Astrocyte (in vitro differentiated cells and primary cell): Measurements from ENCODE around the gene TDO2. TPM values are rescaled to one million over a fixed set of nuclear protein-coding genes. Genes with fewer than 3 reads are reported as not detected.
"Not testable (repeated sequence)": the region's sequence is repeated elsewhere in the genome, so short reads cannot be mapped to it uniquely, and the experiment has no call there.

Experiments
- DNase-seq: peaks from one replicate; pipeline ENCODE4 v3.0.0-alpha.2; 2010; ENCODE audit warnings: low read depth
- FAIRE-seq: peaks from 2 replicates; lab custom pipeline; 2011; peaks lifted over from hg19 to GRCh38; lab: Jason Lieb, UNC
- H2AFZ ChIP-seq: 2 replicates; pipeline ENCODE4 v1.6.0; 2012; ENCODE audit warnings: low read depth, low read length, inconsistent platforms
- H3K27ac ChIP-seq: 2 replicates; pipeline ENCODE4 v1.5.1; 2011; ENCODE audit warnings: low read depth, low read length, inconsistent platforms
- H3K27me3 ChIP-seq: 2 replicates; pipeline ENCODE4 v1.6.0; 2011; ENCODE audit warnings: low read length, inconsistent platforms; ENCODE audit not compliant: insufficient read depth
- H3K36me3 ChIP-seq: 2 replicates; pipeline ENCODE4 v1.5.1; 2011; ENCODE audit warnings: low read length, inconsistent platforms; ENCODE audit not compliant: insufficient read depth
- H3K4me1 ChIP-seq: 2 replicates; pipeline ENCODE4 v1.5.1; 2011; ENCODE audit warnings: low read length, inconsistent platforms; ENCODE audit not compliant: insufficient read depth
- H3K4me2 ChIP-seq: 2 replicates; pipeline ENCODE4 v1.6.0; 2012; ENCODE audit warnings: low read length, inconsistent platforms
- H3K4me3 ChIP-seq: 2 replicates; pipeline ENCODE4 v1.5.1; 2011; ENCODE audit warnings: low read depth, mild to moderate bottlenecking, low read length, inconsistent platforms; ENCODE audit not compliant: insufficient read depth
- H3K79me2 ChIP-seq: 2 replicates; pipeline ENCODE4 v1.6.0; 2012; ENCODE audit warnings: mild to moderate bottlenecking, low read length, inconsistent platforms; ENCODE audit not compliant: insufficient read depth
- H3K9ac ChIP-seq: 2 replicates; pipeline ENCODE4 v1.6.0; 2012; ENCODE audit warnings: mild to moderate bottlenecking, low read length, inconsistent platforms
- H3K9me3 ChIP-seq: 2 replicates; pipeline ENCODE4 v1.5.1; 2012; ENCODE audit warnings: low read depth, mild to moderate bottlenecking, low read length, inconsistent platforms; ENCODE audit not compliant: insufficient read depth
- H4K20me1 ChIP-seq: 2 replicates; pipeline ENCODE4 v1.6.0; 2012; ENCODE audit warnings: low read length, inconsistent platforms; ENCODE audit not compliant: insufficient read depth
- H3K27ac Mint-ChIP-seq: one replicate; pipeline ENCODE4 v1.8.0; 2021; ENCODE audit warnings: mild to moderate bottlenecking, mixed read lengths; ENCODE audit not compliant: unreplicated experiment
- H3K27me3 Mint-ChIP-seq: one replicate; pipeline ENCODE4 v1.8.0; 2021; ENCODE audit warnings: low read depth, mixed read lengths; ENCODE audit not compliant: unreplicated experiment
- H3K36me3 Mint-ChIP-seq: one replicate; pipeline ENCODE4 v1.8.0; 2021; ENCODE audit warnings: low read depth, mixed read lengths; ENCODE audit not compliant: unreplicated experiment
- H3K4me1 Mint-ChIP-seq: one replicate; pipeline ENCODE4 v1.8.0; 2021; ENCODE audit warnings: low read depth, mixed read lengths; ENCODE audit not compliant: unreplicated experiment
- H3K4me3 Mint-ChIP-seq: one replicate; pipeline ENCODE4 v1.8.0; 2021; ENCODE audit warnings: mild to moderate bottlenecking, moderate library complexity, mixed read lengths; ENCODE audit not compliant: unreplicated experiment
- H3K9me3 Mint-ChIP-seq: one replicate; pipeline ENCODE4 v1.8.0; 2021; ENCODE audit warnings: mild to moderate bottlenecking, mixed read lengths; ENCODE audit not compliant: unreplicated experiment
- EZH2 ChIP-seq: IDR thresholded peaks from 2 replicates; pipeline ENCODE4 v1.6.1; 2012; ENCODE audit warnings: mild to moderate bottlenecking, low read length, inconsistent platforms; ENCODE audit not compliant: insufficient read depth
- total RNA-seq: library from RNA; stranded (reverse); gene quantifications from 2 replicates; pipeline ENCODE4 v1.2.1, GENCODE V29; 2021
- TF ChIP-seq, protein P1 (sequence below): IDR thresholded peaks from 2 replicates; pipeline ENCODE4 v1.5.1; 2011; ENCODE audit warnings: low read depth, mild to moderate bottlenecking, inconsistent platforms, low read length, moderate library complexity; ENCODE audit not compliant: insufficient read depth

TDO2 gene
- total RNA-seq, 1 donor from 2014 or later: not detected

DNA sequence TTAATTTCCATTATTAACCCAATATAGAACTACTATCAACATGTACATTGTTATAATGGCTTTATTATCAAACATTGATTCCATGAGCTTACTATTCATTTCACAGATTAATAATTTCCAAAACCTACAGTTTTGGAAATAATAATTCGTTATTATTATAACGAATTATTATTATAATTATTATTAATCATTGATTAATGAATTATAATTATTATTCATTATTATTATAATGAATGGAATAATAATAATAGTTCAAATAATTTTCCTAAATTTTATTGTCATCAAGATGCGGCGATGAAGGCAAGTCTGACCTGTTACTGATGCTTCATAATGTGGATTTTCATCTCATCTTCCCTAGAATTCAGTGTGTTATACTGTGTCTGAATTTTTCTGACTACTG, 28.1 kb downstream of the TDO2 start:
- peaks cover 1% of the 10 kb centered on the region for H3K27me3 Mint-ChIP-seq
- DNase-seq (no peak), FAIRE-seq (no peak)
- peaks cover 10% of the 10 kb centered on the region for H3K9me3 Mint-ChIP-seq
- H3K79me2 ChIP-seq: no peaks in the 10 kb centered on the region
- H3K27ac Mint-ChIP-seq: no peak overlapping the region
- H3K27me3 ChIP-seq: no peaks in the 10 kb centered on the region
- peaks cover 5% of the 10 kb centered on the region for H3K4me1 Mint-ChIP-seq
- no peak overlapping the region for H2AFZ ChIP-seq
- no peaks in the 10 kb centered on the region for H3K36me3 ChIP-seq
- no peaks in the 10 kb centered on the region for H3K36me3 Mint-ChIP-seq
- H3K9ac ChIP-seq: no peak overlapping the region
- H3K4me1 ChIP-seq: no peaks in the 10 kb centered on the region
- no peak overlapping the region for H3K4me2 ChIP-seq
- H3K4me3 Mint-ChIP-seq: no peak overlapping the region
- no peaks in the 10 kb centered on the region for H3K9me3 ChIP-seq
- H3K4me3 ChIP-seq: no peak overlapping the region
- H3K27ac ChIP-seq: no peak overlapping the region
- H4K20me1 ChIP-seq: no peaks in the 10 kb centered on the region
- TF ChIP-seq, protein P1, sequence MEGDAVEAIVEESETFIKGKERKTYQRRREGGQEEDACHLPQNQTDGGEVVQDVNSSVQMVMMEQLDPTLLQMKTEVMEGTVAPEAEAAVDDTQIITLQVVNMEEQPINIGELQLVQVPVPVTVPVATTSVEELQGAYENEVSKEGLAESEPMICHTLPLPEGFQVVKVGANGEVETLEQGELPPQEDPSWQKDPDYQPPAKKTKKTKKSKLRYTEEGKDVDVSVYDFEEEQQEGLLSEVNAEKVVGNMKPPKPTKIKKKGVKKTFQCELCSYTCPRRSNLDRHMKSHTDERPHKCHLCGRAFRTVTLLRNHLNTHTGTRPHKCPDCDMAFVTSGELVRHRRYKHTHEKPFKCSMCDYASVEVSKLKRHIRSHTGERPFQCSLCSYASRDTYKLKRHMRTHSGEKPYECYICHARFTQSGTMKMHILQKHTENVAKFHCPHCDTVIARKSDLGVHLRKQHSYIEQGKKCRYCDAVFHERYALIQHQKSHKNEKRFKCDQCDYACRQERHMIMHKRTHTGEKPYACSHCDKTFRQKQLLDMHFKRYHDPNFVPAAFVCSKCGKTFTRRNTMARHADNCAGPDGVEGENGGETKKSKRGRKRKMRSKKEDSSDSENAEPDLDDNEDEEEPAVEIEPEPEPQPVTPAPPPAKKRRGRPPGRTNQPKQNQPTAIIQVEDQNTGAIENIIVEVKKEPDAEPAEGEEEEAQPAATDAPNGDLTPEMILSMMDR: no peak
- no peak for TF ChIP-seq EZH2

- H3K4me3 ChIP-seq, H3K79me2 ChIP-seq, H3K36me3 ChIP-seq, FAIRE-seq, H2AFZ ChIP-seq, H3K27ac ChIP-seq, H3K4me1 ChIP-seq, DNase-seq, H3K9me3 Mint-ChIP-seq, H3K27me3 Mint-ChIP-seq, H3K4me1 Mint-ChIP-seq, H3K27ac Mint-ChIP-seq, H3K27me3 ChIP-seq, H3K9me3 ChIP-seq, H3K4me2 ChIP-seq, H3K9ac ChIP-seq, H4K20me1 ChIP-seq, H3K4me3 Mint-ChIP-seq, H3K36me3 Mint-ChIP-seq: not testable (repeated sequence)
Observed at GRCh38 chr4:155934634-155935033, 31.1 kb downstream of the TDO2 start.

DNA sequence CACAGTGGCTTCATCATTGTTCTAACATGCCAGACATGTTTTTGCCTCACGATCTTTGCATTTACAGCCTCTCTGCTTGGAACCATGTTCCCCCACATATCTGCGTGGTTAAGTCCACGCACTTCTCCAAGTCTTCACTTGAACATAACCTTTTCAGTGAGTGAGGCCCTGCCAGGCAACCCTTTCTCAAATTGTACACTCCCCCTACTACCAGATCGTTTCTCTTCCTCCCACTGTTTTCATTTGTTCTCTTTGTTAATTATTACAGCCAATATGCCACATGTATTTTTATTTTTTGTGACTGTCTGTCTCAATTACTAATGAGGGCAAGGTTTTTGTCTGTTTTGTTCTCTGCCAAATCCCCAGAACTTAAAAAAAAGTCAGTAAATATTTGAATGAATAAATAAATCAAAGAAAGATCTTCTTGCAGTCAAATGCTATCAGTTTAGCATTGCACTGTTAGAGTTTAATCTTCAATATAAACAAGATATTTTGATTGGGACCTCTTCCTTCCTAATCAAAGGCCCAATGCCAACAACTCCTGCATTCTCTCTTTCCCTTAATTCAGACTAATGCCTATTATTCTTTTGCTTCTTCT, 32.0 kb downstream of the TDO2 start:
- no peaks in the 10 kb centered on the region for H3K79me2 ChIP-seq
- TF ChIP-seq, protein P1: no peak
- no peak for TF ChIP-seq EZH2
- H2AFZ ChIP-seq: no peak overlapping the region
- DNase-seq: no peak
- Mint-ChIP-seq H3K4me3 (no peak overlapping the region), H3K4me1 (peaks cover 5% of the 10 kb centered on the region), H3K27ac (no peak overlapping the region), H3K36me3 (no peaks in the 10 kb centered on the region), H3K27me3 (peaks cover 1% of the 10 kb centered on the region), H3K9me3 (peaks cover 3% of the 10 kb centered on the region)
- H3K4me3 ChIP-seq: no peak overlapping the region
- no peaks in the 10 kb centered on the region for H3K27me3 ChIP-seq
- FAIRE-seq: no peak
- no peak overlapping the region for H3K9ac ChIP-seq
- H3K4me2 ChIP-seq: no peak overlapping the region
- no peak overlapping the region for H3K27ac ChIP-seq
- no peaks in the 10 kb centered on the region for H3K9me3 ChIP-seq
- H4K20me1 ChIP-seq: no peaks in the 10 kb centered on the region
- H3K4me1 ChIP-seq: no peaks in the 10 kb centered on the region
- H3K36me3 ChIP-seq: no peaks in the 10 kb centered on the region
